OCI-M1 (cell line): Measurements from ENCODE around the gene PCDH8.

Experiments used
- DNase-seq: peaks from one replicate; lab custom pipeline; 2025; lab: John Stamatoyannopoulos, UW

Gene PCDH8

GRCh38 chr13:52812941-52813340, 35.5 kb downstream of the PCDH8 start:
- DNase-seq = no peak

DNA sequence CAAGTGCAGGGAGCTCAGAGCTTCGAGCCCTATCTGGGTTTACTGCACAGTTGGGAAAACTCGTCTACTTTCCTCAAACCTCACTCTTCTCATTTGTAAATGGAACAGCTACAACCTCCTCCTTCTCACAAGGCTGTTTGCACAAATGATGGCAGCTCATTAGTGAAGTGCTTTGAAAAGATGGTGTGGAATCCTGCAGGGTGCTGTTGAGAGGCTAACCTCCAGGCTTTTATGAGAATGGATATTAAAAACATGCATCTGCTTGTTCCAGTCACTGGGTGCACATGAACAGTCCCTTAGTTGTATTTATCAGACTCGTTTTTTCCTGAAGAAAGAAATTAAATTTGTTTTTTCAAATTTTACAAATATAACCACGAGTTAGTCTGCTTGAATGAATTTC, 36.6 kb downstream of the PCDH8 start:
- DNase-seq = no peak

- peak; percentile 11 for DNase-seq
Measured at GRCh38 chr13:52810526-52810925, 37.9 kb downstream of the PCDH8 start.

DNA sequence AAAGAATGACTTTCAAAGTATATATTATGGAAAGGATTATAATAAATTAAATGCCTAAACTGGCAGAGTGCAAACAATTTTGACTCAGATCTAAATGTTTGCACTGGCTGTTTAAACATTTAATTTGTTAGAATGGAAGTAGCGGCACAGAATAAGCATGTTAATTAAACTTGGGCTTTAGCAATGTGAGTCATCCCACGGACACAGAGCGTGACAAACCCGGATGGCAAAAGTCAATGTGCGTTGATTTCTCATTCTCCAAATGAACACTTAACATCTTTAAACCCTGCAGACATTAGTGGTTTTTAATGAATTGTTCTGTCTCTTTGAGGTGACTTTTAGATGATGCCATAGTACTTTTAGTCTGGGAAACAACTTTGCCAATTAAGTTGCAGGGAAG, 38.4 kb downstream of the PCDH8 start:
- DNase-seq = no peak

DNA sequence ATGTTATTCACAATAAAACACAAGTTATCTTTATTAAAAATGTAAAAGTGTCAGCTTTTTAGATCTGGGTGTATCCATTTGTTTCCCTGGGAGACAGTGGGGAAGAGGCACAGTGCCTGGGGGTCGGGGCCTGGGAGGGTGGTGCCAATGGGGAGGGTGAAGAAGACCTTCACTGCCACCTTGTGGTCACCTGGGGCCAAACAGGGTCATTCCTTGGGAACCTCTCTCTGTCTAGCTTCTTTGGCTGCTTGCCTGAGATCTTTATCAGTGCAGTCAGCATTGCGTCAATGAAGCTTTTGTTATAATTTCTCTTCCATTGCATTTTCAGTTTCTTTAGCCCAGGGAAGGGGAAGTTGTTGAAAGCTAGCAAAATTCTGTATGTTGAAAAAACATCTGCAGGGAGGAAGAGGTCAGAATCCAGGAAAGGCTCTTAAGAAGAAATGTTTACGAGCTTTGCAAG, 39.1 kb downstream of the PCDH8 start:
- peak; percentile 97 for DNase-seq

DNA sequence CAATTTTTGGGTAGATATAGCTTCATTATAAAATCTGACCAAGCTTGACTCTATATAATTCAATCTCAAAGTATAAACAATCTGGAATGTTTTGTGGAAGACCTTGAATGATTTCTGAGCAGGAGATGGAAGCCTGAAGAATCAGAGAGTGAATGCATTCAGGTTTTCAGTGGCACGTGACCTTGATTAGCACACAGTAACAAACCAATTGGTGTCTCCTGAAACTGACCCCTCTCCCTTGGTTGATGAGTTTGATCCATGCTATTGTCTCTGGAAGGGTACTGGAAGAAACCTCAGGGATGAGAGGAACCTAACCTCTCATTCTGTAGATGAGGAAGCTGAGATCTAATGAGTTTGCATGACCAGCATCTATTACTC, 39.6 kb downstream of the PCDH8 start:
- no peak for DNase-seq

- DNase-seq = no peak
Measured at GRCh38 chr13:52806029-52806428, 42.4 kb downstream of the PCDH8 start.

- peak; percentile 87 for DNase-seq
Measured at GRCh38 chr13:52804202-52804641, 44.2 kb downstream of the PCDH8 start.

GRCh38 chr13:52800856-52801255, 47.6 kb downstream of the PCDH8 start:
- no peak for DNase-seq

GRCh38 chr13:52798770-52799430, 49.5 kb downstream of the PCDH8 start:
- no peak for DNase-seq

- no peak for DNase-seq
Measured at GRCh38 chr13:52797176-52797575, 51.3 kb downstream of the PCDH8 start.

GRCh38 chr13:52794589-52794988, 53.9 kb downstream of the PCDH8 start:
- DNase-seq = no peak

- no peak for DNase-seq
Measured at GRCh38 chr13:52793515-52794061, 54.9 kb downstream of the PCDH8 start.
